GM18519 (cell line): ENCODE results near the gene MBD2.
"Not testable (repeated sequence)": the region's sequence is repeated elsewhere in the genome, so short reads cannot be mapped to it uniquely, and the experiment has no call there.

ENCODE experiments used
- ATAC-seq: cut with Tn5 transposase; IDR thresholded peaks from one replicate; pipeline ENCODE4 v1.9.1; 2021; ENCODE audit warnings: mild to moderate bottlenecking, moderate library complexity; ENCODE audit not compliant: unreplicated experiment, low FRiP score

MBD2 gene

GRCh38 chr18:54238173-54238936 lies 13.9 kb upstream of the MBD2 start:
- no peak for ATAC-seq

- no peak for ATAC-seq
Observed at GRCh38 chr18:54235871-54236270, 11.4 kb upstream of the MBD2 start.

GRCh38 chr18:54233747-54234146 lies 9.3 kb upstream of the MBD2 start:
- no peak for ATAC-seq

GRCh38 chr18:54233228-54233625 lies 8.8 kb upstream of the MBD2 start:
- no peak for ATAC-seq

- no peak for ATAC-seq
Observed at GRCh38 chr18:54232485-54233227, 8.2 kb upstream of the MBD2 start.

GRCh38 chr18:54229421-54230059 lies 5.1 kb upstream of the MBD2 start:
- no peak for ATAC-seq

GRCh38 chr18:54228364-54228763 lies 3.9 kb upstream of the MBD2 start:
- no peak for ATAC-seq

- ATAC-seq, result peak; percentile 2
Observed at GRCh38 chr18:54223568-54224241, 764 bp downstream of the MBD2 start.

GRCh38 chr18:54222922-54223567 lies 1.4 kb downstream of the MBD2 start:
- peak; percentile 27 for ATAC-seq

GRCh38 chr18:54220406-54220805 lies 4.1 kb downstream of the MBD2 start:
- no peak for ATAC-seq

GRCh38 chr18:54218803-54219202 lies 5.7 kb downstream of the MBD2 start:
- not testable (repeated sequence) for ATAC-seq

GRCh38 chr18:54218299-54218698 lies 6.2 kb downstream of the MBD2 start:
- ATAC-seq, result no peak

GRCh38 chr18:54217624-54218023 lies 6.8 kb downstream of the MBD2 start:
- peak; percentile 40 for ATAC-seq

GRCh38 chr18:54215069-54215468 lies 9.4 kb downstream of the MBD2 start:
- ATAC-seq, result no peak

GRCh38 chr18:54210463-54210862 lies 14.0 kb downstream of the MBD2 start:
- peak; percentile 38 for ATAC-seq

GRCh38 chr18:54209471-54210180 lies 14.8 kb downstream of the MBD2 start:
- ATAC-seq, result peak; percentile 78

- ATAC-seq, result no peak
Observed at GRCh38 chr18:54206447-54206846, 18.0 kb downstream of the MBD2 start.

- no peak for ATAC-seq
Observed at GRCh38 chr18:54205959-54206358, 18.5 kb downstream of the MBD2 start.

- not testable (repeated sequence) for ATAC-seq
Observed at GRCh38 chr18:54205448-54205847, 19.0 kb downstream of the MBD2 start.

- ATAC-seq, result no peak
Observed at GRCh38 chr18:54204883-54205282, 19.6 kb downstream of the MBD2 start.
